ENCODE data around the gene NME4. TPM values are rescaled to one million over a fixed set of nuclear protein-coding genes. Genes with fewer than 3 reads are reported as not detected.
"Not testable (repeated sequence)": the region's sequence is repeated elsewhere in the genome, so short reads cannot be mapped to it uniquely, and the experiment has no call there.

Gene NME4
- total RNA-seq, 1 experiment from 2014 or later, result 261 TPM

DNA sequence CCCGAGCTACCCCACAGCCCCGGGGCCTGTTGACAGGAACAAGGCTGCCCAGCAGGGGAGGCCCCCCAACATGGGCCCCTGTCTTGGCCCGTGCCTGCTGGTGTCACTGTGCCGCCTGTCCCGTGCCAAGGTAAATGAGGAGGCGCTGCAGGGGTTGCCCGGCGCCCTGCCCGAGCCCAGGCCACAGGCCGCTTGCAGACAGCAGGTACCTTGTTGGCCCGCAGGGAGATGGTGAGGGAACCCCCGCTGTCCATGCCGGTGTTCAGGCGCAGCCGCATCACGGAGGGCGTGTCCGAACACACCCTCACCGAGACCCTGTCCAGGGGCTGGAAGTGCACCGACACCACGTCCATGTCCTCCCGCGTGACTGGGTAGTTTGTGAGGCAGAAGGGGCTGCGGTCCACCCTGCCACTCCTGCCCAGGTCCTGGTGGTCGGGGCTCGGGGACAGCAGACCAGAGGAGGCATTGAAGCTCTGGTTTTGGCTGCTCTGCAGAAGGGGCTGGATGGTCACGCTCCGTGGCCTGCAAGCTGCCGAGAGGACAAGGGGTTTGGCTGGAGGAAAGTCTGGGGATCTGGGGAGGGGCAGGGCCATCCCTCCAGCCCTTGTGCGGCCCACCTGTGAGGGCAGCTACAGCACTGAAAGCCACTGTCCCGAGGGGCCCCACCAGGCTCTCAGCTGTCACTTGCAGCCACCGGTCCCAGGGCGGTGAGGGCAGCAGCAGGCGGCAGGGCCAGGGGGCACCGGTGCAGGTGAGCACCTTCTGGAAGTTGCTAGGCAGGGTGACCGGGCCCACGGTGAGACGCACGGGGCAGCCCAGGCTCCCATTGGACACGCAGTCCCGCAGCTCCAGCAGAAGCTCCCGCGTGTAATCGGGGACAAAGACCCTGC lies 20.8 kb upstream of the NME4 start:
- POLR2A ChIA-PET (ENCODE audit: low non-redundant PET), result no interaction called here
- Histone ChIP-seq H3K27ac (ENCODE audit: low read depth, low read length, poor library complexity, severe bottlenecking) (no peak overlapping the region), H3K27me3 (replicated peaks; ENCODE audit: insufficient read depth, low read depth, low read length, poor library complexity) (no peaks in the 10 kb centered on the region), H3K36me3 (ENCODE audit: insufficient read depth, low read length, poor library complexity, severe bottlenecking) (peaks cover 8% of the 10 kb centered on the region), H3K4me3 (ENCODE audit: low read depth, low read length, poor library complexity, severe bottlenecking) (no peak overlapping the region), H3K9me3 (ENCODE audit: low read depth, low read length, poor library complexity, severe bottlenecking) (no peaks in the 10 kb centered on the region), H3K4me1 (ENCODE audit: insufficient read depth, low read length, poor library complexity, severe bottlenecking) (no peaks in the 10 kb centered on the region)
- no peak for TF ChIP-seq EZH2 (IDR thresholded peaks at IDR 0.05; ENCODE audit: borderline replicate concordance, low read depth, low read length, poor library complexity, severe bottlenecking)
- intact Hi-C loops (cut with micrococcal nuclease; ENCODE audit: unreplicated experiment), result no loop called here
- CTCF ChIA-PET, result no interaction called here
- no peak for DNase-seq (ENCODE audit: low spot score)
- BruUV-seq (replicated peaks), result no TSS peak

DNA sequence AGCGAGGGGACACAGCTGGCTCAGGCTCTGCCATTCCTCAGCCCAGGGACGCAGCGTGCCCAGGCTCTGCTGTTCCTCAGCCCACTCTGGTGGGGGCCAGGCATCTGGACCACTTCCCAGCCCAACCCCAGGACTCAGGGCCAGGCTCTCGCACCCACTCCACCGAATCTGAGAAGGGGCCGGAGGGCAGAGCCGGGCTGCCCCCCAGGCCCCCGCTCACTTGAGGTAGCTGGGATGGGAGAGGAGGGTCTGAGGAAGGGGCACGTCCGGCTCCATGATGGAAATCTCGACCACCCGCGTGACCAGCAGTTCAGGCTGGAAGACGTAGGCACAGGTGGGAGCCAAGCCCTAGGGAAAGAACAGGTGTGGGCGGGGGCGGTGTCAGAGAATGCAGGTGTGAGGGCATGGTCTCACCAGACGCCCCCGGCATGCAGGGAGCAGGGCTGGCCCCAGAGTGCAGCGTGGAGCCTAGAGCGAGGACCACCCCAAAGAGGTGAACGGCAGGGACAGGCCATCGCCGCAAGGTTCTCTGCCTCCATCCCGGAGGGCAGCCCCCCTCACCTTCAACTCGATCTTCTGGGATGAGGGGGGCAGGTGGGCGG lies 20.1 kb upstream of the NME4 start:
- Histone ChIP-seq H3K9me3 (ENCODE audit: low read depth, low read length, poor library complexity, severe bottlenecking) (no peaks in the 10 kb centered on the region), H3K4me1 (ENCODE audit: insufficient read depth, low read length, poor library complexity, severe bottlenecking) (no peaks in the 10 kb centered on the region), H3K27me3 (replicated peaks; ENCODE audit: insufficient read depth, low read depth, low read length, poor library complexity) (no peaks in the 10 kb centered on the region), H3K36me3 (ENCODE audit: insufficient read depth, low read length, poor library complexity, severe bottlenecking) (peaks cover 8% of the 10 kb centered on the region), H3K4me3 (ENCODE audit: low read depth, low read length, poor library complexity, severe bottlenecking) (no peak overlapping the region), H3K27ac (ENCODE audit: low read depth, low read length, poor library complexity, severe bottlenecking) (no peak overlapping the region)
- ChIA-PET CTCF (no interaction called here), POLR2A (ENCODE audit: low non-redundant PET) (no interaction called here)
- no peak for DNase-seq (ENCODE audit: low spot score)
- intact Hi-C loops (cut with micrococcal nuclease; ENCODE audit: unreplicated experiment), result no loop called here
- BruUV-seq (replicated peaks), result no TSS peak
- no peak for TF ChIP-seq EZH2 (IDR thresholded peaks at IDR 0.05; ENCODE audit: borderline replicate concordance, low read depth, low read length, poor library complexity, severe bottlenecking)
- TF ChIP-seq, protein P1, sequence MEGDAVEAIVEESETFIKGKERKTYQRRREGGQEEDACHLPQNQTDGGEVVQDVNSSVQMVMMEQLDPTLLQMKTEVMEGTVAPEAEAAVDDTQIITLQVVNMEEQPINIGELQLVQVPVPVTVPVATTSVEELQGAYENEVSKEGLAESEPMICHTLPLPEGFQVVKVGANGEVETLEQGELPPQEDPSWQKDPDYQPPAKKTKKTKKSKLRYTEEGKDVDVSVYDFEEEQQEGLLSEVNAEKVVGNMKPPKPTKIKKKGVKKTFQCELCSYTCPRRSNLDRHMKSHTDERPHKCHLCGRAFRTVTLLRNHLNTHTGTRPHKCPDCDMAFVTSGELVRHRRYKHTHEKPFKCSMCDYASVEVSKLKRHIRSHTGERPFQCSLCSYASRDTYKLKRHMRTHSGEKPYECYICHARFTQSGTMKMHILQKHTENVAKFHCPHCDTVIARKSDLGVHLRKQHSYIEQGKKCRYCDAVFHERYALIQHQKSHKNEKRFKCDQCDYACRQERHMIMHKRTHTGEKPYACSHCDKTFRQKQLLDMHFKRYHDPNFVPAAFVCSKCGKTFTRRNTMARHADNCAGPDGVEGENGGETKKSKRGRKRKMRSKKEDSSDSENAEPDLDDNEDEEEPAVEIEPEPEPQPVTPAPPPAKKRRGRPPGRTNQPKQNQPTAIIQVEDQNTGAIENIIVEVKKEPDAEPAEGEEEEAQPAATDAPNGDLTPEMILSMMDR (conservative IDR thresholded peaks at IDR 0.05; ENCODE audit: low read depth, low read length), result no peak

DNA sequence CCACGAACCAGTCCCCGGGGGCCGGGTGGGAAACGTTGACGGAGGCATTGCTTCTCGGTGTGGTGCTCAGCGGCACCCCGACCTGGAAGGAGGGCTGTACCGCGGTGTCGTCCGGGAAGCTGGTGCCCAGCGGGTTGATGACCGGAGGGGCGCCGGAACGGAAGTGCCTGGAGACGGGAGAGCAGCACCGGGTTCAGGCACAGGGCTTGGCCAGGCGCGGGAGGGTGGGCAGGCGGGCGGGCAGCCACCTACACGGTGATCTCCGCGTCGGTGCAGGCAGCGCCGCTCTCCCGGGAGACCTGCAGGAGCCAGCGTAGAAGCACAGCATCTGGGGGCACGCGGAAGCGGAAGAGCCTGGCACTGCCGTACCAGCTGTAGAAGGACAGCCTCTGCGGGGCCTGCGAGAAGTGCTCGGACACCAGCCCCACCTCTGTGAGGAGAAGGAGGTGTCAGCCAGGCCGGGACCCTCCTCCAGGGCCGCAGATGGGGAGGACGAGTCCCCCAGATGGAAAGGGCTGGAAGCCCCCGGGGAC lies 19.5 kb upstream of the NME4 start:
- no peaks in the 10 kb centered on the region for H3K9me3 ChIP-seq (ENCODE audit: low read depth, low read length, poor library complexity, severe bottlenecking)
- DNase-seq (ENCODE audit: low spot score), result no peak
- no peak overlapping the region for H3K27ac ChIP-seq (ENCODE audit: low read depth, low read length, poor library complexity, severe bottlenecking)
- H3K4me1 ChIP-seq (ENCODE audit: insufficient read depth, low read length, poor library complexity, severe bottlenecking), result no peaks in the 10 kb centered on the region
- peaks cover 8% of the 10 kb centered on the region for H3K36me3 ChIP-seq (ENCODE audit: insufficient read depth, low read length, poor library complexity, severe bottlenecking)
- BruUV-seq (replicated peaks), result no TSS peak
- H3K4me3 ChIP-seq (ENCODE audit: low read depth, low read length, poor library complexity, severe bottlenecking), result no peak overlapping the region
- ChIA-PET POLR2A (ENCODE audit: low non-redundant PET) (no interaction called here), CTCF (no interaction called here)
- TF ChIP-seq EZH2 (IDR thresholded peaks at IDR 0.05; ENCODE audit: borderline replicate concordance, low read depth, low read length, poor library complexity, severe bottlenecking), result no peak
- TF ChIP-seq, protein P1 (conservative IDR thresholded peaks at IDR 0.05; ENCODE audit: low read depth, low read length), result no peak
- H3K27me3 ChIP-seq (replicated peaks; ENCODE audit: insufficient read depth, low read depth, low read length, poor library complexity), result no peaks in the 10 kb centered on the region
- intact Hi-C loops (cut with micrococcal nuclease; ENCODE audit: unreplicated experiment), result no loop called here

GRCh38 chr16:378113-378820 lies 18.7 kb upstream of the NME4 start:
- H3K27ac ChIP-seq (ENCODE audit: low read depth, low read length, poor library complexity, severe bottlenecking); H3K4me3 ChIP-seq (ENCODE audit: low read depth, low read length, poor library complexity, severe bottlenecking); H3K36me3 ChIP-seq (ENCODE audit: insufficient read depth, low read length, poor library complexity, severe bottlenecking); DNase-seq (ENCODE audit: low spot score); H3K4me1 ChIP-seq (ENCODE audit: insufficient read depth, low read length, poor library complexity, severe bottlenecking); intact Hi-C loops (cut with micrococcal nuclease; ENCODE audit: unreplicated experiment); H3K9me3 ChIP-seq (ENCODE audit: low read depth, low read length, poor library complexity, severe bottlenecking); CTCF ChIA-PET; POLR2A ChIA-PET (ENCODE audit: low non-redundant PET); BruUV-seq (replicated peaks); H3K27me3 ChIP-seq (replicated peaks; ENCODE audit: insufficient read depth, low read depth, low read length, poor library complexity): not testable (repeated sequence)

All from A673 (cell line).